ENCODE data around the gene GPR18. TPM values are rescaled to one million over a fixed set of nuclear protein-coding genes. Genes with fewer than 3 reads are reported as not detected.
A peak's percentile ranks its signal among the peaks of the same experiment; 100 is the strongest.

GPR18 gene
- total RNA-seq, 2 experiments from 2014 or later, result 16.2 to 16.6 TPM

DNA sequence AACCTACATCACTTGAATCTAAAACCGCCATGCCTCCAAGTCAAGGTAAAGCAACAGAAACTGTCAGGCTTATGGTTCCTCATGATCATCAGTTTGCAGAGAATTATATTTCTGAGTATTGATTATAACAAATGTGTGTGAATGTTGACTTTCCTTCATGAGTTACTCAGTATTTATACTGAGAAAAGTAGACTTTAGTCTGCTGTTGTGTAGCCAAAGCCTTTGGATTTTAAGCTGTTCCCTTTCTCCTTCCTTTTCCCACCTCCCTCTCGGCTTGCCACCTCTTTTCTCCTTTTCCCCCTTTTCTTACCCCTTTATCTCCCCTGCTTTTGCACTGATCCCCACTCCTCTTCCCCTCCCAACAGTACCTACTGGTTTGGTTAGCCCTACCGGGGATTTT lies 20.7 kb upstream of the GPR18 start:
- ChIA-PET CTCF (interaction anchor here (0.9 to 3.7 kb wide), 6 partner anchors 9 to 223 kb away, joined by 3 to 27 read pairs (median 4); no protein-coding TSS in a partner anchor), POLR2A (interaction anchor here (0.6 to 1.1 kb wide), 2 partner anchors 78 to 82 kb away, joined by 3 read pairs; partner anchors contain the start of gene UBAC2)
- no peaks in the 10 kb centered on the region for H3K9me3 Mint-ChIP-seq (ENCODE audit: insufficient read depth)
- H3K27ac Mint-ChIP-seq, result peak overlapping the region; percentile 51
- H3K36me3 Mint-ChIP-seq (ENCODE audit: low read depth), result peaks cover 73% of the 10 kb centered on the region
- H3K4me3 Mint-ChIP-seq, result no peak overlapping the region
- H3K4me1 Mint-ChIP-seq (ENCODE audit: low read depth), result peaks cover 94% of the 10 kb centered on the region
- no peaks in the 10 kb centered on the region for H3K27me3 Mint-ChIP-seq (ENCODE audit: low read depth)
- ATAC-seq, result no peak
- DNase-seq, result no peak

DNA sequence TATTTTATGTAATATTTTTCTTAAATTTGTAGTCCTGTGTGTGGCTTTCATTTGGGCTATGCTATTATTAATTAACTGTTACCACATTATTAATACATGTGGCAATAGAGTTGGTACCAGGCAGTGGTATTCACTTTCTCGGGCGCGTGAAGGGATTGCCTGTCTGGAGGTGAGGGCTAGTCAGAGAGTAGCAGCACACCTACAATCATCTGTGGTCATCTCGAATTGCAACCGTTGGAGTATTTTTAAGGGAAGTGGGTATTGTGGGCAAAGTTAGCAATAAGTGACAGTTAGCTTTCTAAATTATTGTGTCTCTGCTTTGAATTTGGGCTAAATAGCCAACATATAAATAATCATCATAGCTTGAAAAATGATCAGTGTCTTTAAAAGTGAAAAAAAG lies 20.0 kb upstream of the GPR18 start:
- peak overlapping the region; percentile 25 for H3K4me3 Mint-ChIP-seq
- ChIA-PET CTCF (interaction anchor here (0.9 to 3.7 kb wide), 8 partner anchors 8 to 224 kb away, joined by 3 to 27 read pairs (median 4); no protein-coding TSS in a partner anchor), POLR2A (interaction anchor here (0.6 to 1.1 kb wide), 4 partner anchors 78 to 228 kb away, joined by 3 to 4 read pairs (median 3); partner anchors contain the start of gene UBAC2)
- H3K27ac Mint-ChIP-seq, result peak overlapping the region; percentile 77
- DNase-seq (no peak), ATAC-seq (no peak)
- H3K4me1 Mint-ChIP-seq (ENCODE audit: low read depth), result peaks cover 97% of the 10 kb centered on the region
- no peaks in the 10 kb centered on the region for H3K9me3 Mint-ChIP-seq (ENCODE audit: insufficient read depth)
- peaks cover 79% of the 10 kb centered on the region for H3K36me3 Mint-ChIP-seq (ENCODE audit: low read depth)
- H3K27me3 Mint-ChIP-seq (ENCODE audit: low read depth), result no peaks in the 10 kb centered on the region

DNA sequence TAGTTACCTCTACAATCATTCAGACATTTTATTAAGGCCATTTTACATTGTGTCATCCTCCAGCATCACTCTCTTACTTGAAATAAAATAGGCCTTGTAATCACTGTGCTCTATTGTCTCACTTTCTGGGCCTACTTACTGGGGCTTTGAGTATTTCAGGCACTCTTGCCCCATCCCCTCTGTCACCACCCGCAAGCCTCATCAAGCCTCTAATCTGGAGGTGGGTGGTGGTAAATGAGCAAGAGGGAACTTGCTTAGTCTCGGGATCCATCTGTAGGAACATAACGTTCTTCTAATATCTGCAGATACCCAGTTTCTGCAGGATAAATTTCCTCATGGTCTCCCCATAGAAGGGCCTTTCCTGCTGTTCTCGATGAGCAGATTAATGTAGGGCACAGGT lies 19.4 kb upstream of the GPR18 start:
- no peak for DNase-seq
- H3K27me3 Mint-ChIP-seq (ENCODE audit: low read depth), result no peaks in the 10 kb centered on the region
- H3K9me3 Mint-ChIP-seq (ENCODE audit: insufficient read depth), result peaks cover 3% of the 10 kb centered on the region
- CTCF ChIA-PET, result interaction anchor here (0.9 to 3.7 kb wide), 6 partner anchors 8 to 225 kb away, joined by 3 to 27 read pairs (median 6); no protein-coding TSS in a partner anchor
- ATAC-seq, result no peak
- H3K4me3 Mint-ChIP-seq, result no peak overlapping the region
- POLR2A ChIA-PET, result interaction anchor here (0.7 kb wide), 1 partner anchor 157 kb away, joined by 3 read pairs; no protein-coding TSS in a partner anchor
- peaks cover 81% of the 10 kb centered on the region for H3K36me3 Mint-ChIP-seq (ENCODE audit: low read depth)
- H3K4me1 Mint-ChIP-seq (ENCODE audit: low read depth), result peaks cover 96% of the 10 kb centered on the region
- peak overlapping the region; percentile 72 for H3K27ac Mint-ChIP-seq

DNA sequence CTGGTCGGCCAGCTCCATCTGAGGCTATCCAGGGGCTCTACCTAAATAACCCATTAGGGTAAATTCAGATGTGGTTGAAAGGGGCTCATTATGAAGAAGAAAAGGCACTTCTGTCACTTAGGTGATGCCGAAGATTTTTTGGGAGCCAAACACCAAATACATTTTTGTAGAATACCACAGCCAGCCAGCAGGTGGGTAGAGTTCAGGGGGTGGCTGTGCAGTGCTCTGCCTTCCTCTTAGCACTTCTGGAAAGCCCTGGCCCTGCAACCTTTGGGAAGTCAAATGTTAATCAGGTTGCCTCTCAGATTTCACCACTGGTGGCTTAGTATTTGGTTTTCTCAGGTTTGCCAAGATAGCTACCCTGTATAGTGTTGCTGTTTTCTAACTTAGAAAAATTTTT lies 18.5 kb upstream of the GPR18 start:
- H3K4me3 Mint-ChIP-seq, result peak overlapping the region; percentile 2
- H3K9me3 Mint-ChIP-seq (ENCODE audit: insufficient read depth), result peaks cover 8% of the 10 kb centered on the region
- DNase-seq, result no peak
- peaks cover 83% of the 10 kb centered on the region for H3K36me3 Mint-ChIP-seq (ENCODE audit: low read depth)
- no peak for ATAC-seq
- CTCF ChIA-PET, result interaction anchor here (0.9 to 3.1 kb wide), 9 partner anchors 9 to 159 kb away, joined by 3 to 43 read pairs (median 5); partner anchors contain the start of gene GPR183
- peak overlapping the region; percentile 32 for H3K27ac Mint-ChIP-seq
- peaks cover 95% of the 10 kb centered on the region for H3K4me1 Mint-ChIP-seq (ENCODE audit: low read depth)
- POLR2A ChIA-PET, result interaction anchor here (1.0 kb wide), 1 partner anchor 80 kb away, joined by 3 read pairs; no protein-coding TSS in a partner anchor
- H3K27me3 Mint-ChIP-seq (ENCODE audit: low read depth), result no peaks in the 10 kb centered on the region

DNA sequence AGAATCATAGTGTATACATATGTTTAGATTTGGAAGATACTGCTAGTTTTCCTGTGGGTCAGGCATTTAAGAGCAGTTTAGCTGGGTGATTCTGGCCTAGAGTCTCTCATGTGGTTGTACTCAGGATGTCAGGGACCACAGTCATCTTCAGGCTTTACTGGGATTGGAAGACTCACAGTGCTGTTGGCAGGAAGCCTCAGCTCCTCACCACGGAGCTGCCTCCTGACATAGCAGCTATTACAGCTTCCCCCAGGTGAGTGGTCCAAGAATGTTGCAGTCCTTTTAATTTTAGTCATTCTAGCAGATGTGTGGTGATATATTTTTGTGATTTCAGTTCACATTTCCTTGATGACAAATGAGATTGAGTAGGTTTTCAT lies 16.9 kb upstream of the GPR18 start:
- ATAC-seq (peak; percentile 84), DNase-seq (peak; percentile 69)
- H3K4me1 Mint-ChIP-seq (ENCODE audit: low read depth), result peaks cover 93% of the 10 kb centered on the region
- H3K27me3 Mint-ChIP-seq (ENCODE audit: low read depth), result no peaks in the 10 kb centered on the region
- CTCF ChIA-PET, result interaction anchor here (0.8 to 3.1 kb wide), 17 partner anchors 9 to 165 kb away, joined by 3 to 43 read pairs (median 4); partner anchors contain the start of gene GPR183
- peak overlapping the region; percentile 80 for H3K27ac Mint-ChIP-seq
- H3K4me3 Mint-ChIP-seq, result peak overlapping the region; percentile 13
- peaks cover 79% of the 10 kb centered on the region for H3K36me3 Mint-ChIP-seq (ENCODE audit: low read depth)
- POLR2A ChIA-PET, result interaction anchor here (0.9 to 1.6 kb wide), 3 partner anchors 40 to 106 kb away, joined by 3 to 6 read pairs (median 4); partner anchors contain the start of gene UBAC2
- peaks cover 8% of the 10 kb centered on the region for H3K9me3 Mint-ChIP-seq (ENCODE audit: insufficient read depth)

DNA sequence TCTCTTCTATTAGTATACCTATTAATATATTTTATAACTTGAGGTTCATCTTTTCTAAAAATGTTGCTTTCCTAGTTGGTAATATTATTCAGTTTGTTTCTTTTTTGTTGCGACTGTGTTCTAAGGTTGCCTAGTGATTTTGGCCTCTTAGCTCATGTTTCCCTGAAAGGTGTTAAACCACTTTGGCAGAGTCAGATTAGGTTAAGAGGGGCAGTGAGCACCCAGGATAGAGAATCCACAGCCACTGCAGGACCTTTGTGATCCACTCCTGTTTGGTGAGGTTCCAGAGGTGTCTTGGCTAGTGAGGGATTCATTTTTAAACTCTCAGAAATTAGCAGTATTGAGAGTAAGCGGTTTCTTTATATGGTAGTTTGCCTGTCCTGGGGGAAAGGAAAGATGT lies 14.9 kb upstream of the GPR18 start:
- no peaks in the 10 kb centered on the region for H3K27me3 Mint-ChIP-seq (ENCODE audit: low read depth)
- H3K4me3 Mint-ChIP-seq, result no peak overlapping the region
- peak overlapping the region; percentile 73 for H3K27ac Mint-ChIP-seq
- DNase-seq, result no peak
- POLR2A ChIA-PET, result no interaction called here
- H3K36me3 Mint-ChIP-seq (ENCODE audit: low read depth), result peaks cover 64% of the 10 kb centered on the region
- peaks cover 84% of the 10 kb centered on the region for H3K4me1 Mint-ChIP-seq (ENCODE audit: low read depth)
- H3K9me3 Mint-ChIP-seq (ENCODE audit: insufficient read depth), result peaks cover 8% of the 10 kb centered on the region
- ATAC-seq, result peak; percentile 27
- CTCF ChIA-PET, result interaction anchor here (0.8 to 11.7 kb wide), 9 partner anchors 12 to 162 kb away, joined by 3 to 346 read pairs (median 4); partner anchors contain the start of gene UBAC2

DNA sequence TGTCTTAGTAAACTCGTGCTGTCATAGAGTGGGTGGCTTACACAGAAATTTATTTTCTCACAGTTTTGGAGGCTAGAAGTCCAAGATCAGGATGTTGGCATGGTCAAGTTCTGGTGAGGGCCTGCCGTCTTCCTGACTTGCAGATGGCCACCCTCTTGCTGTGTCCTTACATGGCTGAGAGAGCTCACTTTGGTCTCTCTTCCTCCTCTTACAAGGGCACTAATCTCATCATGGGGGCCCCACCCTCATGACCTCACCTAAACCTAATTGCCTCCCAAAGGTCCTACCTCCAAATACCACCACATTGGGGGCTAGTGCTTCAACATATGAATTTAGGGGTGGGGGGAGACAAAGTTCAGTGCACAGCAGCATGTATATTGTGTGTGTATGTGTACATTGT lies 14.3 kb upstream of the GPR18 start:
- peaks cover 78% of the 10 kb centered on the region for H3K4me1 Mint-ChIP-seq (ENCODE audit: low read depth)
- H3K4me3 Mint-ChIP-seq, result no peak overlapping the region
- H3K27me3 Mint-ChIP-seq (ENCODE audit: low read depth), result no peaks in the 10 kb centered on the region
- H3K27ac Mint-ChIP-seq, result no peak overlapping the region
- CTCF ChIA-PET, result interaction anchor here (0.8 to 11.7 kb wide), 12 partner anchors 10 to 163 kb away, joined by 3 to 346 read pairs (median 86); partner anchors contain the start of genes GPR18 and UBAC2
- ATAC-seq (no peak), DNase-seq (no peak)
- peaks cover 59% of the 10 kb centered on the region for H3K36me3 Mint-ChIP-seq (ENCODE audit: low read depth)
- POLR2A ChIA-PET, result interaction anchor here (0.9 kb wide), 1 partner anchor 80 kb away, joined by 3 read pairs; no protein-coding TSS in a partner anchor
- peaks cover 8% of the 10 kb centered on the region for H3K9me3 Mint-ChIP-seq (ENCODE audit: insufficient read depth)

DNA sequence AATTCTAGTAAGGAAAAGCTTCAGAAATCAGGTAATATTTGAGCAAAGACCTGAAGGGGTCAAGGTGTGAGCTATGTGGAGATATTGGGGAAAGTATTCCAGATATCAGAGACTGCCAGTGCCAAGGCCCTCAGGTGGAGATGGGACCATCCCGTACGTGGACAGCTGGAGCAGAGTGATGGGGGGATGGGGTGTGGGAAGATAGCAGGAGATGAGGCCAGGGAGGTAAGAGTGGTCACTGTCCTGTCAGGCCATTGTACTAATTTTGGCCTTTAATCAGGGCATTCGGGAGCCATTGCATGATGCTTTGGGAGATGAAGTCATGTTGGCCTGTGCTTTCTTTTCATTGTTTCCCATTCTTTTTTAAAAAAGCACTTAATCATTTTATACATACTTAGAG lies 13.1 kb upstream of the GPR18 start:
- peaks cover 52% of the 10 kb centered on the region for H3K36me3 Mint-ChIP-seq (ENCODE audit: low read depth)
- no peak for DNase-seq
- ChIA-PET CTCF (interaction anchor here (0.9 to 11.7 kb wide), 21 partner anchors 9 to 168 kb away, joined by 3 to 346 read pairs (median 18); partner anchors contain the start of genes GPR18 and UBAC2), POLR2A (interaction anchor here (2.2 to 2.8 kb wide), 4 partner anchors 43 to 165 kb away, joined by 6 to 14 read pairs (median 8); partner anchors contain the start of gene UBAC2)
- H3K4me1 Mint-ChIP-seq (ENCODE audit: low read depth), result peaks cover 69% of the 10 kb centered on the region
- H3K9me3 Mint-ChIP-seq (ENCODE audit: insufficient read depth), result peaks cover 8% of the 10 kb centered on the region
- H3K27ac Mint-ChIP-seq, result peak overlapping the region; percentile 32
- H3K27me3 Mint-ChIP-seq (ENCODE audit: low read depth), result no peaks in the 10 kb centered on the region
- ATAC-seq, result no peak
- no peak overlapping the region for H3K4me3 Mint-ChIP-seq

DNA sequence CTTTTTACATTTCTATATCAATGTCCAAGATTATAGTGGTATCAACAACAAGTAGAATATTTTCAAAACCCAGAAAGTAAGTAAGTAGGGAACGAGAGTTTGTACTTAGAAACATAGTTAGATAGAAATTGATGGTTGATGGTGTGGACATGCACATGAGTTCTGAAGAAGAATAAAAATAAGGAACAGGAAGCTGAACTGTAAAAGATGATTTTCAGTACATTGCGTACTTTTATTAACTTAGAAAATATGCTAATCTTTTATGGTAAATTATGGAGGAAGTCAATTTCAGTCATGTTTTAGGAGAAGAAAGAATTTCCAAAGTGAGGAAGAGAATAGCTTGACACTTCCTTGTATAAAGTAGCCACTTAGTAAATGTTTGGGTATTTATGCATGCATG lies 12.3 kb upstream of the GPR18 start:
- H3K27ac Mint-ChIP-seq, result no peak overlapping the region
- peaks cover 49% of the 10 kb centered on the region for H3K36me3 Mint-ChIP-seq (ENCODE audit: low read depth)
- H3K4me1 Mint-ChIP-seq (ENCODE audit: low read depth), result peaks cover 65% of the 10 kb centered on the region
- CTCF ChIA-PET, result interaction anchor here (0.7 to 11.7 kb wide), 57 partner anchors 9 to 401 kb away, joined by 3 to 346 read pairs (median 9); partner anchors contain the start of genes GPR18, GPR183 and UBAC2
- POLR2A ChIA-PET, result interaction anchor here (1.4 to 2.8 kb wide), 6 partner anchors 44 to 169 kb away, joined by 3 to 14 read pairs (median 7); partner anchors contain the start of gene UBAC2
- peaks cover 8% of the 10 kb centered on the region for H3K9me3 Mint-ChIP-seq (ENCODE audit: insufficient read depth)
- H3K4me3 Mint-ChIP-seq, result no peak overlapping the region
- no peaks in the 10 kb centered on the region for H3K27me3 Mint-ChIP-seq (ENCODE audit: low read depth)
- DNase-seq, result no peak
- ATAC-seq, result no peak

DNA sequence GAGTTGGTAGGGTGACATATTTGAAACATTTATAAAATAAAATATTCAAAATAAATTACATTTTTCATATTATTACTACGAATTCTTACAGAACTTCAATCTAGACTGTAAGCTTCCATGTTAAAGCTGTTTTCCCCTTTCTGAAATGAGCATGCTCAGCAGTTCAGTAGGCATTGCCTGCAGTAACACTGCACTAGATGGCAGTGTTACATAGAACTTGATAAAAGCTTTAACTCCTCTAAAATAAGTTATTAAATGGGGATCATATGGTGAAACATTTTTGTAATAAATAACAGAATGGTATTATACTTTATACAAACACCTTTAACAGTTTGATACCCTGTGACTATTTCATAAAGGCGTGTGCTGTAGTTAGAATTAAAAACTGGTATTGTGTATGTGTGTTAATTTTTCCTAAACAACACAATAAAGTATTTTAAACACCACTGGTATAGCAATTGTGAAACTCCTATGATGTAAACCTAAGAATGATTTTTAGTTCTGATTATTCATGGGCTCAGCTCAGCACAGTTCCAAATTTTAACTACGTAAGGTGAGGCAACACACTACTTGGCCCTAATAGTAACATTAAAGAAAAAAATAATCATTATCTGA lies 11.6 kb upstream of the GPR18 start:
- Mint-ChIP-seq H3K36me3 (ENCODE audit: low read depth) (peaks cover 45% of the 10 kb centered on the region), H3K4me3 (no peak overlapping the region), H3K27ac (no peak overlapping the region), H3K27me3 (ENCODE audit: low read depth) (no peaks in the 10 kb centered on the region), H3K9me3 (ENCODE audit: insufficient read depth) (peaks cover 8% of the 10 kb centered on the region), H3K4me1 (ENCODE audit: low read depth) (peaks cover 64% of the 10 kb centered on the region)
- ChIA-PET CTCF (interaction anchor here (0.6 to 11.7 kb wide), 75 partner anchors 9 to 400 kb away, joined by 3 to 346 read pairs (median 6); partner anchors contain the start of genes GPR18, GPR183 and UBAC2), POLR2A (interaction anchor here (0.9 to 2.8 kb wide), 9 partner anchors 10 to 170 kb away, joined by 3 to 14 read pairs (median 5); partner anchors contain the start of gene UBAC2)
- ATAC-seq (peak; percentile 62), DNase-seq (peak; percentile 46)

DNA sequence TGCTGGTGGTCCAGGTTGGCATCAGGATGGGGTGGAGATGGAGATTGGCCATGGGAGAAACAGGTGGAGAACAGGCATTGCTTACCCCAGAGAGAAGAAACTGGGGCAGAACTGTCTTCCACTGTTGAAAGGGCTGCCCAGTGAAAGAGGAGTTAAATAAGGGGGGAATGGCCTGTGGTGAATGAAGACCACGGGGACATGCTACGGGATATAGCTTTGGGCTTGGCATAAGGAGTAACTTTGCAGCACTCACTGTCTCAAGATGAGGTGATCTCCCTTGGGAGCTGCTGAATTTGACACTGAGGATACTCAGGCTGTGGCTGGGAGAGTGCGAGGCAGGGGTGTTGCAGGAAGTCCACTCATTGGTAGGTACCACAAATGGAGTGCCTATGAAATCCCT lies 10.6 kb upstream of the GPR18 start:
- DNase-seq (no peak), ATAC-seq (no peak)
- Mint-ChIP-seq H3K4me1 (ENCODE audit: low read depth) (peaks cover 64% of the 10 kb centered on the region), H3K27me3 (ENCODE audit: low read depth) (no peaks in the 10 kb centered on the region), H3K36me3 (ENCODE audit: low read depth) (peaks cover 44% of the 10 kb centered on the region), H3K9me3 (ENCODE audit: insufficient read depth) (peaks cover 8% of the 10 kb centered on the region), H3K4me3 (no peak overlapping the region), H3K27ac (peak overlapping the region; percentile 69)
- ChIA-PET CTCF (interaction anchor here (0.6 to 11.7 kb wide), 46 partner anchors 8 to 240 kb away, joined by 3 to 346 read pairs (median 10); partner anchors contain the start of genes GPR18, GPR183 and UBAC2), POLR2A (interaction anchor here (0.9 to 2.6 kb wide), 7 partner anchors 16 to 171 kb away, joined by 3 to 14 read pairs (median 5); partner anchors contain the start of gene UBAC2)
